GM12878 (cell line): ENCODE data around the gene SDS. TPM values are rescaled to one million over a fixed set of nuclear protein-coding genes. Genes with fewer than 3 reads are reported as not detected.

Source experiments
- ATAC-seq: fragments of 200-7000 bp; cut with Tn5 transposase; 3 replicates; pipeline ENCODE4 v1.9.1; 2020; ENCODE audit warnings: mild to moderate bottlenecking, moderate library complexity
- BruUV-seq: library from RNA; stranded (reverse); fragments of 400-500 nt; replicated peaks from 2 replicates; lab custom pipeline; 2021; lab: Mats Ljungman, UMichigan
- CTCF ChIA-PET: fragments of 300-600 bp; sonication (Branson Sonifier 250); formaldehyde crosslinking; extraction: SDS; loops from one replicate; lab custom pipeline; 2021; ENCODE audit warnings: inconsistent platforms; lab: Yijun Ruan, JAX
- POLR2A ChIA-PET: fragments of 350-600 bp; formaldehyde crosslinking; extraction: SDS; loops from one replicate; lab custom pipeline; 2021; ENCODE audit warnings: inconsistent platforms; lab: Charles Lee
- RAD21 ChIA-PET: fragments of 300-600 bp; sonication (Branson Sonifier 250); formaldehyde crosslinking; loops from one replicate; lab custom pipeline; 2023; ENCODE audit warnings: antibody characterized with exemption; ENCODE audit not compliant: unreplicated experiment; lab: Charles Lee
- SMC1A ChIA-PET: fragments of 300-600 bp; sonication (Branson Sonifier 250); formaldehyde crosslinking; loops from one replicate; lab custom pipeline; 2023; ENCODE audit not compliant: unreplicated experiment, uncharacterized antibody; lab: Charles Lee
- DNase-seq: peaks from one replicate; pipeline ENCODE4 v3.0.0-alpha.2; 2011; ENCODE audit warnings: low read depth, low spot score
- FAIRE-seq: peaks from 3 replicates; lab custom pipeline; 2011; peaks lifted over from hg19 to GRCh38; lab: Jason Lieb, UNC
- H2AFZ ChIP-seq: 2 replicates; pipeline ENCODE4 v1.6.0; 2011; ENCODE audit warnings: low read depth, low read length, control low read depth; ENCODE audit not compliant: control insufficient read depth
- H3K27ac ChIP-seq: 2 replicates; pipeline ENCODE4 v1.5.1; 2011; ENCODE audit warnings: control low read depth; ENCODE audit not compliant: control insufficient read depth, insufficient read depth
- H3K27me3 ChIP-seq, 2 experiments: replicated peaks in 1 of 2; 2 replicates each; pipeline versions ENCODE4 v1.6.0 to v1.6.1; 2011; ENCODE audit warnings: low read length in 1 of 2; ENCODE audit not compliant: control insufficient read depth in 2 of 2, insufficient read depth in 2 of 2
- H3K36me3 ChIP-seq, 2 experiments: 2 replicates each; pipeline ENCODE4 v1.5.1; 2011; ENCODE audit warnings: low read length in 1 of 2; ENCODE audit not compliant: control insufficient read depth in 2 of 2, insufficient read depth in 2 of 2
- H3K4me1 ChIP-seq: 2 replicates; pipeline ENCODE4 v1.6.1; 2011; ENCODE audit warnings: mild to moderate bottlenecking, low read length, moderate library complexity, mixed read lengths; ENCODE audit not compliant: control insufficient read depth, insufficient read depth
- H3K4me2 ChIP-seq: 2 replicates; pipeline ENCODE4 v1.6.0; 2011; ENCODE audit warnings: control low read depth; ENCODE audit not compliant: control insufficient read depth, insufficient read depth
- H3K4me3 ChIP-seq: fragments of 200-600 bp; sonication (generic); 2 replicates; pipeline ENCODE4 v1.5.1; 2016
- H3K79me2 ChIP-seq: 2 replicates; pipeline ENCODE4 v1.6.0; 2011; ENCODE audit warnings: low read length; ENCODE audit not compliant: control insufficient read depth, insufficient read depth
- H3K9ac ChIP-seq: 2 replicates; pipeline ENCODE4 v1.8.0; 2011; ENCODE audit warnings: low read length, control low read depth, mixed read lengths; ENCODE audit not compliant: control insufficient read depth, insufficient read depth
- H3K9me3 ChIP-seq: replicated peaks from 3 replicates; pipeline ENCODE4 v1.5.1; 2011; ENCODE audit warnings: mild to moderate bottlenecking, low read length; ENCODE audit not compliant: control insufficient read depth, insufficient read depth
- H4K20me1 ChIP-seq: 2 replicates; pipeline ENCODE4 v1.6.0; 2011; ENCODE audit not compliant: control insufficient read depth, insufficient read depth
- CBFB ChIP-seq: IDR thresholded peaks from 2 replicates; pipeline ENCODE4 v1.6.1; 2016; ENCODE audit warnings: antibody characterized with exemption, low read depth
- CBX5 ChIP-seq: sonication (generic); IDR thresholded peaks from 2 replicates; pipeline ENCODE4 v1.6.1; 2016; ENCODE audit warnings: low read depth, moderate library complexity, mild to moderate bottlenecking, inconsistent platforms
- CTCF ChIP-seq, 3 experiments: IDR thresholded peaks in 2 of 3; conservative IDR thresholded peaks in 1 of 3; 2 replicates each; pipeline ENCODE4 v1.5.1; 2011; ENCODE audit warnings: low read depth in 3 of 3, low read length in 3 of 3, mild to moderate bottlenecking in 3 of 3, control low read depth in 2 of 3, moderate library complexity in 2 of 3, inconsistent platforms in 1 of 3, mixed read lengths in 1 of 3; ENCODE audit not compliant: control insufficient read depth in 2 of 3, insufficient read depth in 1 of 3; ENCODE audit errors: extremely low read depth in 1 of 3
- EP300 ChIP-seq, 2 experiments: fragments of 150-350 bp in 1 of 2; IDR thresholded peaks; 2 replicates each; pipeline ENCODE4 v1.6.1; 2011 to 2012; ENCODE audit warnings: low read depth in 2 of 2, low read length in 2 of 2, borderline replicate concordance in 1 of 2, improper control_type of control experiment in 1 of 2, inconsistent platforms in 1 of 2; ENCODE audit not compliant: control insufficient read depth in 1 of 2
- IRF4 ChIP-seq: IDR thresholded peaks from 2 replicates; pipeline ENCODE4 v1.6.1; 2011; ENCODE audit warnings: low read depth, low read length
- NKRF ChIP-seq: fragments of 450-650 bp; conservative IDR thresholded peaks from 2 replicates; pipeline ENCODE4 v1.6.1; 2017; ENCODE audit warnings: mild to moderate bottlenecking, moderate library complexity
- PBX3 ChIP-seq: IDR thresholded peaks from 2 replicates; pipeline ENCODE4 v1.6.1; 2011; ENCODE audit warnings: mild to moderate bottlenecking, low read depth, low read length, moderate library complexity; ENCODE audit not compliant: insufficient replicate concordance
- POU2F2 ChIP-seq: IDR thresholded peaks from 3 replicates; pipeline ENCODE4 v1.6.1; 2011; ENCODE audit warnings: low read depth, mild to moderate bottlenecking, low read length, borderline replicate concordance
- SMAD5 ChIP-seq: IDR thresholded peaks from 2 replicates; pipeline ENCODE4 v1.6.1; 2016; ENCODE audit warnings: antibody characterized with exemption, low read depth
- STAT3 ChIP-seq: IDR thresholded peaks from 2 replicates; pipeline ENCODE4 v1.6.1; 2011; ENCODE audit warnings: low read depth, low read length, improper control_type of control experiment
- SUZ12 ChIP-seq: fragments of 200-600 bp; sonication (generic); IDR thresholded peaks from one replicate; pipeline ENCODE4 v1.6.1; 2018; ENCODE audit warnings: antibody characterized with exemption, mild to moderate bottlenecking; ENCODE audit not compliant: unreplicated experiment
- TARDBP ChIP-seq: IDR thresholded peaks from 2 replicates; pipeline ENCODE4 v1.6.1; 2016; ENCODE audit warnings: borderline replicate concordance
- YBX1 ChIP-seq: fragments of 450-650 bp; IDR thresholded peaks from 2 replicates; pipeline ENCODE4 v1.6.1; 2016; ENCODE audit warnings: antibody characterized with exemption
- ZNF207 ChIP-seq: fragments of 450-650 bp; IDR thresholded peaks from 2 replicates; pipeline ENCODE4 v1.6.1; 2014; ENCODE audit warnings: antibody characterized with exemption, mild to moderate bottlenecking, borderline replicate concordance
- ZZZ3 ChIP-seq: IDR thresholded peaks from 2 replicates; pipeline ENCODE4 v1.6.1; 2011; ENCODE audit warnings: low read depth; ENCODE audit not compliant: control insufficient read depth, insufficient read length
- WGBS: methylation state at CpG from one replicate; pipeline ENCODE4 v1.1.6; 2016; ENCODE audit warnings: low lambda C conversion rate; ENCODE audit not compliant: insufficient replicate concordance, insufficient coverage; ENCODE audit errors: missing lambda C conversion rate; 5-methylcytosine and 5-hydroxymethylcytosine counted together
- in situ Hi-C: fragments of 300-500 bp; cut with MboI; formaldehyde crosslinking; loops from 9 replicates; pipeline ENCODE4 v1.14.3; 2018; ENCODE audit warnings: mixed read lengths
- intact Hi-C: fragments of 100-400 bp; cut with micrococcal nuclease; formaldehyde crosslinking; loops from one replicate; pipeline ENCODE4 v1.14.2; 2022; ENCODE audit not compliant: unreplicated experiment
- polyA plus RNA-seq, 11 experiments: library from polyadenylated mRNA; depleted of rRNA in 4 of 11; unstranded in 6 of 11; stranded (reverse) in 5 of 11; fragments of >200 nt; fragmentation: Nextera tagmentation in 4 of 11; fragmentation: Illumina TruSeq in 1 of 11; extraction: Ambion mirVana in 4 of 11; extraction: Trizol in 1 of 11; gene quantifications; 1 replicate in 1 of 11; 2 replicates in 10 of 11; pipeline versions ENCODE4 v1.2.1 to v1.2.3, GENCODE V29; 2011 to 2016; ENCODE audit warnings: inconsistent platforms in 2 of 11, missing spikeins in 2 of 11, low read depth in 1 of 11
- total RNA-seq, 4 experiments: library from RNA; depleted of rRNA in 3 of 4; stranded (reverse); fragments of >200 nt in 3 of 4; fragmentation: Illumina TruSeq in 1 of 4; extraction: Trizol in 1 of 4; gene quantifications; 2 replicates each; pipeline versions ENCODE4 v1.2.1 to v1.2.3, GENCODE V29; 2013 to 2021

The SDS gene
- total and polyA plus RNA-seq, 10 of the 15 experiments (the other 5 are each of a cell fraction or from before 2014, with no cell fraction given) = 0.18 TPM; not detected in 9

- in situ Hi-C loops = no loop called here
- CTCF ChIA-PET = interaction anchor here (0.7 kb wide), 1 partner anchor 61 kb away, joined by 3 read pairs; no protein-coding TSS in a partner anchor
- WGBS = 59% methylated on average over 4 of the region's 4 CpGs
- no peak for TF ChIP-seq EP300 (IDR thresholded peaks at IDR 0.05; ENCODE audit: borderline replicate concordance in 1 of 2, control insufficient read depth in 1 of 2, low read depth in 2 of 2, low read length in 2 of 2)
- TF ChIP-seq PBX3 = no peak
- TF ChIP-seq CBFB = no peak
- TF ChIP-seq TARDBP = no peak
- no peak for TF ChIP-seq STAT3
- TF ChIP-seq NKRF = no peak
- no peak for TF ChIP-seq CTCF (IDR thresholded peaks at IDR 0.05 in 2 of 3, conservative IDR thresholded peaks at IDR 0.05 in 1 of 3; ENCODE audit: control insufficient read depth in 2 of 3, extremely low read depth in 1 of 3, insufficient read depth in 1 of 3, low read depth in 3 of 3, low read length in 3 of 3)
- no peak for TF ChIP-seq IRF4
- TF ChIP-seq ZNF207 = no peak
- TF ChIP-seq SUZ12 = no peak
- TF ChIP-seq SMAD5 = no peak
- no peak for TF ChIP-seq CBX5
- TF ChIP-seq YBX1 = no peak
- no peak for TF ChIP-seq POU2F2
- TF ChIP-seq ZZZ3 = no peak
Measured at GRCh38 chr12:113374823-113375428, 28.8 kb downstream of the SDS start.

More at GRCh38 chr12:113374823-113375428, 28.8 kb downstream of the SDS start:
- ATAC-seq (no peak), FAIRE-seq (no peak), DNase-seq (no peak)
- no peaks in the 10 kb centered on the region for H3K27me3 ChIP-seq
- ChIA-PET POLR2A (no interaction called here), SMC1A (no interaction called here), RAD21 (interaction anchor here (1.4 kb wide), 1 partner anchor 50 kb away, joined by 3 read pairs; no protein-coding TSS in a partner anchor)
- no peaks in the 10 kb centered on the region; a peak in 3 of 4 replicates for H3K36me3 ChIP-seq
- BruUV-seq = no TSS peak
- no peak overlapping the region for H3K9ac ChIP-seq
- H3K27ac ChIP-seq = no peak overlapping the region
- no peak overlapping the region for H2AFZ ChIP-seq
- no peaks in the 10 kb centered on the region; the same call in 2 of the 3 replicates for H3K9me3 ChIP-seq
- H4K20me1 ChIP-seq = no peaks in the 10 kb centered on the region
- intact Hi-C loops = no loop called here
- 0 out of 2 replicates have a peak, but pooled peaks cover 2% of the 10 kb centered on the region for H3K4me1 ChIP-seq
- H3K4me3 ChIP-seq = no peak overlapping the region
- no peaks in the 10 kb centered on the region for H3K79me2 ChIP-seq
- H3K4me2 ChIP-seq = no peak overlapping the region
